GM23248 (cell line): Measurements from ENCODE around the gene PKP3. TPM values are rescaled to one million over a fixed set of nuclear protein-coding genes. Genes with fewer than 3 reads are reported as not detected.

Source experiments
- DNase-seq: peaks from one replicate; pipeline ENCODE4 v3.0.0-alpha.2; 2015
- H2AFZ ChIP-seq: fragments of 200-600 bp; sonication (generic); 2 replicates; pipeline ENCODE4 v1.6.1; 2016; ENCODE audit warnings: antibody characterized with exemption
- H3F3A ChIP-seq: fragments of 200-600 bp; sonication (generic); 2 replicates; pipeline ENCODE4 v1.6.1; 2016; ENCODE audit warnings: mild to moderate bottlenecking, antibody characterized with exemption, mixed run types; ENCODE audit not compliant: insufficient read depth
- H3K27ac ChIP-seq: fragments of 200-600 bp; sonication (generic); 2 replicates; pipeline ENCODE4 v1.5.1; 2016; ENCODE audit warnings: mild to moderate bottlenecking
- H3K27me3 ChIP-seq: fragments of 200-600 bp; sonication (generic); replicated peaks from 2 replicates; pipeline ENCODE4 v1.6.1; 2016; ENCODE audit warnings: mild to moderate bottlenecking; ENCODE audit not compliant: insufficient read depth
- H3K36me3 ChIP-seq: fragments of 200-600 bp; sonication (generic); 2 replicates; pipeline ENCODE4 v1.6.1; 2016; ENCODE audit warnings: low read depth, mild to moderate bottlenecking
- H3K4me1 ChIP-seq: fragments of 200-600 bp; sonication (generic); 2 replicates; pipeline ENCODE4 v1.6.1; 2016; ENCODE audit warnings: mild to moderate bottlenecking; ENCODE audit not compliant: insufficient read depth
- H3K4me2 ChIP-seq: fragments of 200-600 bp; sonication (generic); one replicate; pipeline ENCODE4 v1.6.1; 2016; ENCODE audit warnings: mild to moderate bottlenecking; ENCODE audit not compliant: unreplicated experiment
- H3K4me3 ChIP-seq: fragments of 200-600 bp; sonication (generic); 2 replicates; pipeline ENCODE4 v1.5.1; 2016; ENCODE audit warnings: mild to moderate bottlenecking
- H3K79me2 ChIP-seq: fragments of 200-600 bp; sonication (generic); 2 replicates; pipeline ENCODE4 v1.6.1; 2016; ENCODE audit warnings: mild to moderate bottlenecking; ENCODE audit not compliant: insufficient read depth
- H3K9ac ChIP-seq: fragments of 200-600 bp; sonication (generic); 2 replicates; pipeline ENCODE4 v1.6.1; 2016; ENCODE audit warnings: mild to moderate bottlenecking
- H3K9me2 ChIP-seq: fragments of 200-600 bp; sonication (generic); 2 replicates; pipeline ENCODE4 v1.6.1; 2016; ENCODE audit warnings: mixed run types, mild to moderate bottlenecking, moderate library complexity; ENCODE audit not compliant: insufficient read depth
- H3K9me3 ChIP-seq: fragments of 200-600 bp; sonication (generic); one replicate; pipeline ENCODE4 v1.6.1; 2017; ENCODE audit warnings: low read depth
- H4K20me1 ChIP-seq: fragments of 200-600 bp; sonication (generic); 2 replicates; pipeline ENCODE4 v1.6.0; 2016; ENCODE audit not compliant: insufficient read depth
- EZH2 ChIP-seq: fragments of 200-600 bp; sonication (generic); IDR thresholded peaks from 2 replicates; pipeline ENCODE4 v1.6.1; 2018; ENCODE audit warnings: antibody characterized with exemption, mild to moderate bottlenecking; ENCODE audit not compliant: insufficient read depth, poor library complexity, severe bottlenecking
- EZH2phosphoT487 ChIP-seq: fragments of 200-600 bp; sonication (generic); IDR thresholded peaks from 2 replicates; pipeline ENCODE4 v1.6.1; 2018; ENCODE audit warnings: antibody characterized with exemption, moderate library complexity, mild to moderate bottlenecking, low read depth; ENCODE audit not compliant: insufficient read depth
- WGBS, 2 experiments: methylation state at CpG; one replicate each; pipeline ENCODE4 v1.1.6; 2015 to 2017; ENCODE audit warnings: low lambda C conversion rate in 2 of 2, low coverage in 1 of 2; ENCODE audit errors: missing lambda C conversion rate in 2 of 2; 5-methylcytosine and 5-hydroxymethylcytosine counted together
- in situ Hi-C: fragments of 300-500 bp; cut with MboI; formaldehyde crosslinking; loops from 2 replicates; pipeline ENCODE4 v1.15.0; 2020
- polyA plus RNA-seq: library from polyadenylated mRNA; unstranded; fragments of >200 nt; fragmentation: Nextera tagmentation; extraction: Ambion mirVana; gene quantifications from 2 replicates; pipeline ENCODE4 v1.2.1, GENCODE V29; 2016
- total RNA-seq: library from RNA; depleted of rRNA; stranded (reverse); fragments of >200 nt; shearing (Covaris generic); gene quantifications from 2 replicates; pipeline ENCODE4 v1.2.3, GENCODE V29; 2014

PKP3 gene
- total and polyA plus RNA-seq, 2 experiments from 2014 or later: 1.2 to 2.2 TPM

DNA sequence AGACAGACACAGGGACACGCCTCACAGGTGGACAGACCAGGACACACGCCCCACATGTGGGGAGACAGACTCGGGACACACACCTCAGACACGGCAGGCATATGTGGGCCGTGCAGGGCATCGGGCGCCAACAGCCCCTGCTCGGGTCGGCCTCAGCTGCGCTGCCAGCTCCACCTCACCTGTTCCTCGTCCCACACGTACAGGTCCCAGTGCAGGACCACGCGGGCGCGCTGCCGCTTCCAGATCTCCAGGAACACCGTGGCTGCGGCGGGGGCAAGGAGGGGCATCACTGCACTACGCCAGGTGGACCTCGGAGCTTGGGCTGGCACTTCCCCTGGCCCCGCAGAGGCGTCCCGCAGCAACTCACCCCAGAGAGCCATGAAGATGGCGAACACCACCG, 35.4 kb downstream of the PKP3 start:
- whole genome bisulfite sequencing, 2 experiments: 70 to 74% methylated on average over 25 to 27 of the region's 27 CpGs
- no peak overlapping the region for H3K4me3 ChIP-seq
- H3K9me3 ChIP-seq: no peaks in the 10 kb centered on the region
- no peak overlapping the region for H3K9ac ChIP-seq
- no peaks in the 10 kb centered on the region for H3K4me1 ChIP-seq
- no peak overlapping the region for H3K4me2 ChIP-seq
- H3K27me3 ChIP-seq: peaks cover 4% of the 10 kb centered on the region
- DNase-seq: no peak
- no peaks in the 10 kb centered on the region for H3K9me2 ChIP-seq
- no peaks in the 10 kb centered on the region for H4K20me1 ChIP-seq
- in situ Hi-C loops: no loop called here
- H2AFZ ChIP-seq: no peak overlapping the region
- no peak overlapping the region for H3K27ac ChIP-seq
- no peak for TF ChIP-seq EZH2
- TF ChIP-seq EZH2phosphoT487: no peak
- no peaks in the 10 kb centered on the region for H3K79me2 ChIP-seq
- H3K36me3 ChIP-seq: no peaks in the 10 kb centered on the region
- H3F3A ChIP-seq: no peaks in the 10 kb centered on the region

DNA sequence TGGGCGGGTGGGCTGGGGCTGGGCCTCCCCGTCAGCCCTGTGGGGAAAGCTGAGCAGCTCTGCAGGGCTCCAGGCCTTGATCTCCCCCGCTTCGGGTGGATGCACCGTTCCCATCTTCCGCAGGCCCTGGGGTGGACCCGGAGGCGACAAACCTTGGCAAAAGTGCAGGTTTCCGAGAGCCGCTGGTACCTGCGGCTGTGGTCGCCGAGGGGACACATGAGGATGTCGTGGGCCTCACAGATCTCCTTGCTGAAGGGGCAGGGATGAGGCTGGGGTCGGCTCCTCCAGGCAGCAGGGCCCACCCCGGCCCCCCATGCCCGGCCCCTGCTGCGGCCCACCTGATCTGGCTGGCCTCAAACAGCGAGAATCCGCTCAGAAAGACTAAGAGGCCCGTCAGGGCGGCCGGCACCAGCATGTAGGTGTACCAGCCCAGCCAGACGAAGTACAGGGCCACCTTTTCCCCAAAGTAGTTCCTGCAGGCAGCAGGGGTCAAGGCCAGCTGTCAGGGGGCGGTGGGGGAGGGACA, 36.0 kb downstream of the PKP3 start:
- no peak overlapping the region for H2AFZ ChIP-seq
- no peaks in the 10 kb centered on the region; the same call in 1 of the 2 replicates for H3K27me3 ChIP-seq
- H3K9me2 ChIP-seq: no peaks in the 10 kb centered on the region
- H3K36me3 ChIP-seq: no peaks in the 10 kb centered on the region
- H3K27ac ChIP-seq: no peak overlapping the region
- TF ChIP-seq EZH2 (no peak), EZH2phosphoT487 (no peak)
- H3K79me2 ChIP-seq: no peaks in the 10 kb centered on the region
- H4K20me1 ChIP-seq: no peaks in the 10 kb centered on the region
- no peak overlapping the region for H3K4me2 ChIP-seq
- no peaks in the 10 kb centered on the region for H3K9me3 ChIP-seq
- in situ Hi-C loops: no loop called here
- WGBS, 2 experiments: 12 to 20% methylated on average over 12 to 25 of the region's 25 CpGs
- H3F3A ChIP-seq: no peaks in the 10 kb centered on the region
- no peak for DNase-seq
- no peak overlapping the region for H3K9ac ChIP-seq
- no peak overlapping the region for H3K4me3 ChIP-seq
- H3K4me1 ChIP-seq: no peaks in the 10 kb centered on the region

DNA sequence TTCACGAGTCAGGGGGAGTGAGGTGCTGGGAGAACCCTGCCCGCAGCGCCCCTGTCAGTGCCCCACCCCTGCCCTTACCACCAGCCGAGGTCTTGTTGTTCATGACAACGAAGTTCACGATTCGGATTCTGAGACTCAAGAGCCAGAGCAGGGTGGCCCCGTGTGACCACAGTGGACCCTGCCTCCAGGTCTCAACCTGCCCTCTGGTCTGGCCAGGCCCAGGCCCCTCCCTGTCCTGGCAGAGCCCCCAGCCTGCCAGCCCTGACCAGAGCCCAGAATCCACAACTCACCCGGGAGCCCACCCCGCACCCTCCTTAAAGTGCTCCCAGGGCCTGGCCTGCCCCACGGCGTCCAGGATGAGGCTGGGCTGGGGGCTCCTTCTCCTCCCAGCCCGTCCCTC, 37.9 kb downstream of the PKP3 start:
- no peak overlapping the region for H2AFZ ChIP-seq
- TF ChIP-seq EZH2phosphoT487: no peak
- no peak for TF ChIP-seq EZH2
- no peaks in the 10 kb centered on the region for H3K79me2 ChIP-seq
- DNase-seq: no peak
- H3K4me2 ChIP-seq: no peak overlapping the region
- no peaks in the 10 kb centered on the region for H3K4me1 ChIP-seq
- 67 to 77% methylated on average over 11 to 13 of the region's 13 CpGs for WGBS, 2 experiments
- H4K20me1 ChIP-seq: no peaks in the 10 kb centered on the region
- no peaks in the 10 kb centered on the region for H3K27me3 ChIP-seq
- no peak overlapping the region for H3K4me3 ChIP-seq
- H3K9me3 ChIP-seq: no peaks in the 10 kb centered on the region
- H3K36me3 ChIP-seq: no peaks in the 10 kb centered on the region
- H3K9me2 ChIP-seq: no peaks in the 10 kb centered on the region
- in situ Hi-C loops: no loop called here
- no peak overlapping the region for H3K27ac ChIP-seq
- no peaks in the 10 kb centered on the region for H3F3A ChIP-seq
- H3K9ac ChIP-seq: no peak overlapping the region

DNA sequence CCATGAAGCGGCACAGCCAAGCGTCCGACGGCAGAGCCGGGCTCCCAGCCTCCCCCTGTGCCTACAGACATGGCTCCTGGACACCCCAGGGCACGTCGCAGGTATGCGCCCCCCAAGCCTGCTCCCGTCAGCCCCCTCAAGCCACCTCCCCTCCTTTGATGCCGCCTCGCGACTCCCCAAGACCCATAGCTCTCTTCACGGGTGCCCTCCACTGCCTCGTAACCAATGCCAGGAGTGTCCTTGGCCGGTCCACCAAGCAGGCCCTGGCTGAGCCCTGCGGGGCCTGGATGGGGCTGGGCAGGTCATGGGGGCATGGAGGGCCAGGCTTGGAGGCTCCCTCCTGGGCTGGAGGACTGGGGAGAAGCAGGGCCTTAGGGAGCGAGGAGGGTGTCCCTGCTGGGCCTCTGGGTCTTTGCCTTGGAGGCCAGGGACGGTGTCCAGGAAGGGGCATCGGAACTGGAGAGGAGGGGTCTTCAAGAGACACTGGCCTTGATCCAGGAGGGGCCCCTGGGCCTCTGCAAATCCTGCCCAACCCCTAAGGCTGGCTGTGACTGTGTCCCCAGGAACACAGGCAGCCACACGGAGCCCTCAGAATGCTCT, 38.6 kb downstream of the PKP3 start:
- no peak overlapping the region for H3K4me3 ChIP-seq
- H3K36me3 ChIP-seq: no peaks in the 10 kb centered on the region
- no peaks in the 10 kb centered on the region for H3K4me1 ChIP-seq
- H3K9me3 ChIP-seq: no peaks in the 10 kb centered on the region
- H3K27me3 ChIP-seq: no peaks in the 10 kb centered on the region
- no peaks in the 10 kb centered on the region for H3K9me2 ChIP-seq
- H3K27ac ChIP-seq: no peak overlapping the region
- no peak for TF ChIP-seq EZH2
- TF ChIP-seq EZH2phosphoT487: no peak
- no peak overlapping the region for H3K4me2 ChIP-seq
- no peak overlapping the region for H2AFZ ChIP-seq
- H3K79me2 ChIP-seq: no peaks in the 10 kb centered on the region
- DNase-seq: no peak
- in situ Hi-C loops: no loop called here
- 66 to 67% methylated on average over 12 to 19 of the region's 20 CpGs for WGBS, 2 experiments
- H4K20me1 ChIP-seq: no peaks in the 10 kb centered on the region
- H3K9ac ChIP-seq: no peak overlapping the region
- no peaks in the 10 kb centered on the region for H3F3A ChIP-seq
